Measurements from ENCODE around the gene PLXDC1.

DNA sequence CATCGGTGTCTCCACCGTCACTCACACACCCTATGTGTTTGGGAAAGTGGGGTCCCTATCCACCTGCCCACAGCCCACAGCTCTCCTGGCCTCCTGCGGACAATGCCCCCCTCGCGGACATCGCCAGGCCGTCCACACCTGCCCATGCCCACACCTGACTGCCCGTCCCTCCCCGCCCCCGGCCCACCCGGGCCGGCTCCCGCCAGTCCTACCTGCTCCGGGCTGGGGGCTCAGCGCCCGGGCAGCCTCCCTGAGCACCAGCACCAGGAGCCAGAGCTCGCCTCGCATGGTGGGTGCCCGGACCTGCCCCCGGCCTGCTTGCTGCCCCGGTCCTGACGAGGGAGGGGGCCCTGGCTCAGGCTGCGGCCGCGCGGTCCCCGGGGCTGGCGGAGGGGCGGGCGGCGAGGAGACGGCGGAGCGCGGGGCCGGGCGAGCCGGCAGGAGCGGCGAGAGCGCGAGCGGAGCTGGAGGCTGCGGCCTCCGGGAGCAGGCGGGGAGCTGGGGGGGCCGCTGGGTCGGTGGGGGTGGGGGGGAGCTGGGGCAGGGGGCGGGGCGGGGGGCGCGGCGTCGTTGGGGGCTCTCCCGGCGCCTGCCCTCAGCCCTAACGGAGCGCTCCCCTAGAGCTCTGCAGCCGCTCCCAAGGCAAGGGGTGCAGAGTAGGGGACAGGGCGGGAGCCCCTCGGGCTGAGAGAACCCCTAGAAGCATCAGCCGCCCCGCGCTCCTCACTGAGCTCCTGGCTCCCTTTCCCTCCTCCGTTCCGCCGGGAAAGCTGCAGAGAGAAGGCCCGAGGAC, at the start of gene PLXDC1:
- TF ChIP-seq POLR2A (IDR thresholded peaks at IDR 0.05; ENCODE audit: low read depth, low read length) (no peak), POLR2AphosphoS5 (IDR thresholded peaks at IDR 0.05; ENCODE audit: low read depth, low read length) (no peak), SPI1 (IDR thresholded peaks at IDR 0.05; ENCODE audit: low read depth, low read length) (no peak)

Measured in GM12891 (cell line).